DOHH2 (cell line): ENCODE data around the gene PURB.

Experiments
- H3F3A ChIP-seq: fragments of 200-600 bp; sonication (generic), shearing (Covaris generic); 2 replicates; pipeline ENCODE4 v1.6.0; 2016; ENCODE audit warnings: antibody characterized with exemption, mild to moderate bottlenecking; ENCODE audit not compliant: control insufficient read depth, insufficient read depth
- H3K27ac ChIP-seq: fragments of 200-600 bp; sonication (generic); 2 replicates; pipeline ENCODE4 v1.5.1; 2014; ENCODE audit warnings: low read depth, mild to moderate bottlenecking, low read length, moderate library complexity
- H3K27me3 ChIP-seq: fragments of 200-600 bp; sonication (generic); 2 replicates; pipeline ENCODE4 v1.6.1; 2014; ENCODE audit warnings: mild to moderate bottlenecking, low read length, mixed read lengths; ENCODE audit not compliant: control insufficient read depth
- H3K36me3 ChIP-seq: fragments of 200-600 bp; sonication (generic); 2 replicates; pipeline ENCODE4 v1.6.1; 2014; ENCODE audit warnings: mild to moderate bottlenecking, low read length, moderate library complexity, mixed read lengths; ENCODE audit not compliant: control insufficient read depth
- H3K4me1 ChIP-seq: fragments of 200-600 bp; sonication (generic); 2 replicates; pipeline ENCODE4 v1.6.1; 2014; ENCODE audit warnings: mild to moderate bottlenecking, low read length, mixed read lengths; ENCODE audit not compliant: control insufficient read depth
- H3K4me2 ChIP-seq: fragments of 200-600 bp; sonication (generic); 2 replicates; pipeline ENCODE4 v1.6.0; 2014; ENCODE audit warnings: mild to moderate bottlenecking, low read length, moderate library complexity
- H3K4me3 ChIP-seq: fragments of 200-600 bp; sonication (generic); 2 replicates; pipeline ENCODE4 v1.5.1; 2014; ENCODE audit warnings: mild to moderate bottlenecking, low read length, mixed read lengths
- H3K79me2 ChIP-seq: fragments of 200-600 bp; sonication (generic); 2 replicates; pipeline ENCODE4 v1.6.1; 2014; ENCODE audit warnings: mild to moderate bottlenecking, low read length, mixed read lengths; ENCODE audit not compliant: control insufficient read depth
- H3K9me2 ChIP-seq: fragments of 200-600 bp; sonication (generic); replicated peaks from 2 replicates; pipeline ENCODE4 v1.6.1; 2014; ENCODE audit warnings: mild to moderate bottlenecking, low read length, mixed read lengths; ENCODE audit not compliant: control insufficient read depth
- H3K9me3 ChIP-seq: fragments of 200-600 bp; sonication (generic); 2 replicates; pipeline ENCODE4 v1.6.1; 2014; ENCODE audit warnings: antibody characterized with exemption, low read length, mixed read lengths; ENCODE audit not compliant: control insufficient read depth, insufficient read depth
- H4K20me1 ChIP-seq: fragments of 200-600 bp; sonication (generic); 2 replicates; pipeline ENCODE4 v1.6.0; 2014; ENCODE audit warnings: low read depth, mild to moderate bottlenecking, antibody characterized with exemption, low read length, moderate library complexity; ENCODE audit not compliant: control insufficient read depth, insufficient read depth
- EZH2phosphoT487 ChIP-seq: fragments of 200-600 bp; sonication (generic); IDR thresholded peaks from 2 replicates; pipeline ENCODE4 v1.6.1; 2017; ENCODE audit warnings: borderline replicate concordance, mild to moderate bottlenecking, antibody characterized with exemption, low read length, moderate library complexity, mixed read lengths
- TF ChIP-seq, protein P1 (sequence below): fragments of 200-600 bp; sonication (generic); IDR thresholded peaks from one replicate; pipeline ENCODE4 v1.5.1; 2014; ENCODE audit warnings: antibody characterized with exemption, mild to moderate bottlenecking, low read depth, low read length; ENCODE audit not compliant: poor library complexity, severe bottlenecking

The PURB gene

DNA sequence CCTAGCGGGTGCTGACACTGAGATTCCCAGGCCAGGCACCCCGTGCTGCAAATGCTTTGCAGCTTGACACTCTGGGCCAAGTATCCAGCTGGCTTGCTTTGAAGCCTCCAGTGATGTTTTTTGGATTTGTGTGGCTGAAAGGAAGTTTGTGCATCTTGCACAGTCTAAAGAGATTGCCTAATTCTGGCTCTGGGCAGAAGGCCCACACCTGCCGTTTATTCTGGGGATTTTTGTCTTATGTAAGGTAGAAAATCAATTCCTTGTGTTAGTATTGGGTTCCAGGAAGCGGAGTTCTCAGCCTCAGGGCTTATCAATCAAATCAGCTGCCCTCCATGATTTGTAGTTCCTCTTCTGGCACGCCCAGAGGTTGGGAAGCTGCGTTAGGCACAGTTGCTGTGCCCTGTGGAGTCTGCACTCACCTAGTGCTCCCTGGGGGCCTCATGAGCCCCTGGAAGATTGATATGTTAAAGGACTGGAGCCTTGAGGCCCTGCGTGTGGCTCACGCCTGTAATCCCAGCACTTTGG is 8.4 kb upstream of the PURB start:
- no peaks in the 10 kb centered on the region for H3K27me3 ChIP-seq

DNA sequence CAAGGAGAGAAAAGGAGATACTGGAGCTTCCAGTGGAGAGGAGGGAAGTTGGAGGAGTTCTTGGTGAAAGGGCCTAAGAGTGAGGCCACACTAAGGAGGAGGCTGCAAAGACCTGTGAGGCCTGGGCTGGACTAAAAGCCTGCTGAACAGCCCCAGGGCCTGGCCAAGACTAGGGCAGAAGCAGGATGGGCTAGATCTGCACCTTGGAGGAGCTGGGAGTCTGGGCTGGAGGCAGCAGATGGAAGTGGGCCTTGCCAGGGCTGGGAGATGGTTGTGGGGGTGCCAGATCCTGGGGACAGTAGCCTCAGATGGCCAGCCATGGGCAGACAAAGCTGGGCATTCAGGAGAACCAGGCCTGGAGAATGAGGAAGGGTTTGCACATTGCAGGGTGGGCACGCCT is 6.5 kb upstream of the PURB start:
- Histone ChIP-seq H3K27me3 (no peaks in the 10 kb centered on the region), H3K36me3 (no peaks in the 10 kb centered on the region), H3K27ac (no peak overlapping the region), H3K4me1 (peaks cover 23% of the 10 kb centered on the region), H3K4me3 (no peak overlapping the region), H3K4me2 (no peak overlapping the region), H4K20me1 (no peaks in the 10 kb centered on the region), H3K9me3 (no peaks in the 10 kb centered on the region), H3F3A (peaks cover 6% of the 10 kb centered on the region; the same call in 1 of the 2 replicates), H3K9me2 (no peaks in the 10 kb centered on the region), H3K79me2 (peaks cover 2% of the 10 kb centered on the region)
- TF ChIP-seq EZH2phosphoT487 = no peak
- TF ChIP-seq, protein P1, sequence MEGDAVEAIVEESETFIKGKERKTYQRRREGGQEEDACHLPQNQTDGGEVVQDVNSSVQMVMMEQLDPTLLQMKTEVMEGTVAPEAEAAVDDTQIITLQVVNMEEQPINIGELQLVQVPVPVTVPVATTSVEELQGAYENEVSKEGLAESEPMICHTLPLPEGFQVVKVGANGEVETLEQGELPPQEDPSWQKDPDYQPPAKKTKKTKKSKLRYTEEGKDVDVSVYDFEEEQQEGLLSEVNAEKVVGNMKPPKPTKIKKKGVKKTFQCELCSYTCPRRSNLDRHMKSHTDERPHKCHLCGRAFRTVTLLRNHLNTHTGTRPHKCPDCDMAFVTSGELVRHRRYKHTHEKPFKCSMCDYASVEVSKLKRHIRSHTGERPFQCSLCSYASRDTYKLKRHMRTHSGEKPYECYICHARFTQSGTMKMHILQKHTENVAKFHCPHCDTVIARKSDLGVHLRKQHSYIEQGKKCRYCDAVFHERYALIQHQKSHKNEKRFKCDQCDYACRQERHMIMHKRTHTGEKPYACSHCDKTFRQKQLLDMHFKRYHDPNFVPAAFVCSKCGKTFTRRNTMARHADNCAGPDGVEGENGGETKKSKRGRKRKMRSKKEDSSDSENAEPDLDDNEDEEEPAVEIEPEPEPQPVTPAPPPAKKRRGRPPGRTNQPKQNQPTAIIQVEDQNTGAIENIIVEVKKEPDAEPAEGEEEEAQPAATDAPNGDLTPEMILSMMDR = no peak

More for the DNA sequence above, 8.4 kb upstream of the PURB start:
- Histone ChIP-seq H3K27ac (no peak overlapping the region), H3K4me2 (no peak overlapping the region), H3K4me3 (no peak overlapping the region), H3K79me2 (no peaks in the 10 kb centered on the region), H3K36me3 (no peaks in the 10 kb centered on the region), H3K9me2 (no peaks in the 10 kb centered on the region), H3K9me3 (no peaks in the 10 kb centered on the region), H3F3A (no peaks in the 10 kb centered on the region; the same call in 1 of the 2 replicates), H3K4me1 (peaks cover 19% of the 10 kb centered on the region), H4K20me1 (no peaks in the 10 kb centered on the region)
- TF ChIP-seq EZH2phosphoT487 = no peak
- TF ChIP-seq, protein P1 = no peak

DNA sequence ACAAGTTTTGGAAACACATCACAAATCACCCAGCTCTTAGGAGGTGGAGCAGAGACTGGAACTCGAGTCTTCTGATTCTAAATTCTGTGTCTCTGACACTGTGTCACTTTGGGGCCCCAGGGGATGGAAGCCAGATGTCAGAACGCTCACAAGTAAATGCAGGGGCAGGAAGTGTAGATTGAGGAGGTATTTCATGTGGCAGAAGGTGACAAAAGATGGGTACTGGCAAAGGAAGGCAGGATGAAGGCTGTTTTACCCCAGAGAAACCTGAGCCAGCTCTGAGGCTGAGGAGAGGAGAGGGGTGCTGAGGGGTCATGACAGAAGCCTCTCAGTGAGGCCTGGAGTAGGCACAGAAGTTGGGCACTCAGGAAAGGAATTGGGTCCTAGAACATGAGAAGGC is 6.0 kb upstream of the PURB start:
- peaks cover 27% of the 10 kb centered on the region for H3K4me1 ChIP-seq

More for the DNA sequence above, 6.0 kb upstream of the PURB start:
- Histone ChIP-seq H4K20me1 (no peaks in the 10 kb centered on the region), H3K79me2 (peaks cover 6% of the 10 kb centered on the region), H3K4me3 (no peak overlapping the region), H3K36me3 (no peaks in the 10 kb centered on the region), H3K9me3 (no peaks in the 10 kb centered on the region), H3K4me2 (no peak overlapping the region), H3K9me2 (no peaks in the 10 kb centered on the region), H3K27ac (no peak overlapping the region), H3F3A (peaks cover 6% of the 10 kb centered on the region; the same call in 1 of the 2 replicates), H3K27me3 (no peaks in the 10 kb centered on the region)
- TF ChIP-seq EZH2phosphoT487 = no peak
- TF ChIP-seq, protein P1 = no peak
